NCI-H748 (cell line): ENCODE data around the gene BMPR1A.
"Not testable (repeated sequence)": the region's sequence is repeated elsewhere in the genome, so short reads cannot be mapped to it uniquely, and the experiment has no call there.

Experiments
- DNase-seq: peaks from one replicate; lab custom pipeline; 2025; ENCODE audit not compliant: unreplicated experiment; lab: John Stamatoyannopoulos, UW

BMPR1A gene

GRCh38 chr10:86871563-86872183, 115.3 kb downstream of the BMPR1A start:
- DNase-seq: no peak

DNA sequence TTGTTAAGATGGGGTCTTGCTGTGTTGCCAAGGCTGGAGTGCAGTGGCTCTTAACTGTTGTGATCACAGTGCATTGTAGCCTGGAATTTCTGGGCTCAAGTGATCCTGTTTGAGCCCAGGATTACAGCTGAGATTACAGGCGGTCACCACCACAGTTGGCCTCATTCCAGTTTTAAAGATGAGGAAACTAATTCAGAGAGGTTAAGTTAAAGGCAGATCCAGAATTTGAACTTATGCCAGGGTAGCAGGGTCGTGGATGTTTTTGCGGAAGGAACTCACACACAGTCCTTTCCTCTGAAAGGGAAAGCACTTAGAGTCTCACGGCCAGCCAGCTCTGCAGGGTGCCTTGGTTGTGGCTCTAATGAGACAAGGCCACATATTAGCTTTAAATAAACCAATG, 116.3 kb downstream of the BMPR1A start:
- no peak for DNase-seq

- no peak for DNase-seq
Observed at GRCh38 chr10:86876748-86877147, 120.3 kb downstream of the BMPR1A start.

GRCh38 chr10:86878983-86879713, 122.7 kb downstream of the BMPR1A start:
- no peak for DNase-seq

DNA sequence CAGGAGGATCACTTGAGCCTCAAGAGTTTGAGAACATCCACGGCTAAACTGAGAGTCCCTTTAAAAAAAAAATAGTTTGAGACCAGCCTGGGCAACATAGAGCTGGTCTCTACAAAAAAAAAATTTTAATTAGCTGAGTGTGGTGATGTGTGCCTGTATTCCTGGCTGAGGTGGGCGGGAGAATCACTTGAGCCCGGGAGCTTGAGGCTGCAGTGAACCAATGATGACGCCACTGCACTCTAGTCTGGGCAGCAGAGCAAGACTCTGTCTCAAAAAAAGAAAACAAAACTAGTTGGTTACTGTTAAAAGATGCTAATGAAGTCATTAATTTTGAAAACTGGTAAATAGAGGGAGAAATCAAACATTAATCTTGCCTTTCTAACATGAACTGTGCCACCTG, 124.6 kb downstream of the BMPR1A start:
- no peak for DNase-seq

DNA sequence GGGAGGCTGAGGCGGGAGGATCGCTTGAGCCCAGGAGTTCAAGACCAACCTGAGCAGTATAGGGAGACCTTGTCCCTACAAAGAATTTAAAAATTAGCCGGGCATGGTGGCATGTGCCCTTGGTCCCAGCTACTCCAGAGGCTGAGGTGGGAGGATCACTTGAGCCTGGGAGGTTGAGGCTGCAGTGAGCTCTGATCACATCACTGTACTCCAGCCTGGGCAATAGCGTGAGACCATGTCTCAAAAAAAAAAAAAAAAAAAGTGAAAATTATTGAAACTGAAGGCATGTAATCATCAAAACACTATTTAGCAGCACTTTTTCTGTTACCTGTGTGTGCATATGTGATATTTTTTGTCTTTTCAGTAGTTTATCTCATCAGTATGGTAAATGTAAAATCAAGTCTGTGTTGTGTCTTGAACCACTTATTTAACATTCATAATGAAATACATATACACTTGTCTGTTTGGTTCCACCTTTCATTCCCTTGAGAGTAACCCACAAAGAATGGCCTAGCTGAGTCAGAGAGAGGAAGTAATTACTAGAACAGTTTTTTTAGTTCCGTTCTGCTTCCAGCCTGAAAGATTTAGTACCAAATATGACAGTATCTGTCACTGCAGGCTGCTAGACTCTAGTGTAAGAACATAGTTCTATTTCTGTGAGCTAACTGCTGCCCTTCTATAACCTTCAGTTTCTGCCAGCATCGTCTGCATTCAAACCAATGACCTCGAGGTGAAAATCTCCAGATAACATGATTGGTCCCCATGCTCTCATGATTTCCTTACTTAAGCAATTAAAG, 132.4 kb downstream of the BMPR1A start:
- DNase-seq: no peak

GRCh38 chr10:86889997-86890396, 133.6 kb downstream of the BMPR1A start:
- no peak for DNase-seq

- no peak for DNase-seq
Observed at GRCh38 chr10:86898511-86898910, 142.1 kb downstream of the BMPR1A start.

DNA sequence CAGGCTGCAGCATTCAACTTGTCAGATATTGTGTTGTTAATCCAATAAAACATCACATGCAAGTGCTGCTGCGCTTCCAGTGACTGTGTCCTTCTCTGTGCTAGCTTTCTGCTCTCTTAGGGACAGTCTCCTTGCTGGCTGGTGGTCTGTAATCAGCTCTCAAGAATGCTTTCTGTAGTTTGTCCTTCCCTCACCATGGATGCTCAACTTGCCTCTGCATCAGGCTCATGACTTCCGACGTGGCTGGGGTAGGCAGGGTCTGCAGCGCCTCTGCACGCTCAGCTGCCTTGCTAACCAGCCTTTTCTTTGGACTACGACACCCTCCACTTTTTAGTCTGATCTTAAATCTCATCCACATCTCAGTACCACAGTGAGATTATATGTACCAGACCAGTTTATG, 142.7 kb downstream of the BMPR1A start:
- no peak for DNase-seq

GRCh38 chr10:86899670-86900276, 143.4 kb downstream of the BMPR1A start:
- DNase-seq: peak; percentile 38

DNA sequence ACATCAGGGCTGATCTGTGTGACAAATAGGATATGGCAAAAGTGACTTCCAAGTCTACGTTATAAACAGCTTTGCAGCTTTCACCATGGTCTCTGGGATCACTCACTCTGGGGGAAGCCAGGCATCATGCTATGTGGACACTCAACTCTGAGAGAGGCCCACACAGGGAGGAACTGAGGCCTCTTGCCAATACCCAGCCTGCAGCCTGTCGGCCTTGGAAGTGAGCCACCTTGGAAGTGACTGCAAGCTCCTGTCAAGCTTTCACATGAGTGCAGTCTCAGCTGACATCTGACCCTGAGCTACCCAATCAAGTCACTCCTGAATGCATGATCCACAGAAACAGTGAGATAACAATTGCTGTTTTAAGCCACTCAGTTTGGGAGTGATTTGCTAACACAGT, 144.5 kb downstream of the BMPR1A start:
- no peak for DNase-seq

GRCh38 chr10:86904600-86904999, 148.2 kb downstream of the BMPR1A start:
- no peak for DNase-seq

DNA sequence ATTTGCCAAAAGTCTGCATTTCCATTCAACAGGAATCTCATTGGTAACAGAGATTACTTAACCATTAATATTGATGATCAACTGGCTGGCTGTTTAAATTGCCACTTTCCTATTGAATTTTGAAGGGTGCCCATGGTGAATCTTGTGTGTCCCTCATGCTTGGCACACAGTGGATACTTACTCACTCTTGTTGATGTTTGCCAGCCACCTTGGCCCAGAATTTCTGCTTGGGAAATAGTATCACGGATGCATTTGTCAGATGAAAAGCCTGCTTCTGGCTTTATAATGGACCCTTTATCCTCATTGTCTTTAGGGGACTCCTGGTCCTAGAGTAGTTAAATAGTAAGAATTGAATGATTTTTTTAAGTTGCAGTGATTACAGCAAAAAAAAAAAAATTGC, 149.0 kb downstream of the BMPR1A start:
- no peak for DNase-seq

GRCh38 chr10:86914734-86915133, 158.3 kb downstream of the BMPR1A start:
- no peak for DNase-seq

DNA sequence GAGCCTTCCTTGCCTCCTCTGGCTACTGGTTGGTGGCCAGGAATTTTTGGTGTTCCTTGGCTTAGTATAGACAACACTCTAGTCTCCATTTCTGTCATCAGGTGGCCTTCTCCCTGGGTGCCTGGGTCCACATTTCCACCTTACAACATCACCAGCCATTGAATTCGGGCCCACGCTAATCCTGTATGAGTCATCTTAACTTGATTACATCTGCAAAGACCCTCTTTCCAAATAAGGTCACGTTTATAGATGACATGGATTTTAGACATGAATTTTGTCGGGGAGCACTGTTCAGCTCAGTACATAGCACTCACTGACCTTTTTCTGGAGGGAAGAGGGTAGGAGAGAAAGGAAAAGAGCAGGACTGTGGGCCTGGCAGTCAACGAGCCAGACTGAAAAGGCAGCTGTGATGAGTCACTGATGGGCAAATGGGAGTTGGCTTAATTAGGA, 161.6 kb downstream of the BMPR1A start:
- DNase-seq: no peak

- DNase-seq: no peak
Observed at GRCh38 chr10:86922553-86922961, 166.1 kb downstream of the BMPR1A start.

DNA sequence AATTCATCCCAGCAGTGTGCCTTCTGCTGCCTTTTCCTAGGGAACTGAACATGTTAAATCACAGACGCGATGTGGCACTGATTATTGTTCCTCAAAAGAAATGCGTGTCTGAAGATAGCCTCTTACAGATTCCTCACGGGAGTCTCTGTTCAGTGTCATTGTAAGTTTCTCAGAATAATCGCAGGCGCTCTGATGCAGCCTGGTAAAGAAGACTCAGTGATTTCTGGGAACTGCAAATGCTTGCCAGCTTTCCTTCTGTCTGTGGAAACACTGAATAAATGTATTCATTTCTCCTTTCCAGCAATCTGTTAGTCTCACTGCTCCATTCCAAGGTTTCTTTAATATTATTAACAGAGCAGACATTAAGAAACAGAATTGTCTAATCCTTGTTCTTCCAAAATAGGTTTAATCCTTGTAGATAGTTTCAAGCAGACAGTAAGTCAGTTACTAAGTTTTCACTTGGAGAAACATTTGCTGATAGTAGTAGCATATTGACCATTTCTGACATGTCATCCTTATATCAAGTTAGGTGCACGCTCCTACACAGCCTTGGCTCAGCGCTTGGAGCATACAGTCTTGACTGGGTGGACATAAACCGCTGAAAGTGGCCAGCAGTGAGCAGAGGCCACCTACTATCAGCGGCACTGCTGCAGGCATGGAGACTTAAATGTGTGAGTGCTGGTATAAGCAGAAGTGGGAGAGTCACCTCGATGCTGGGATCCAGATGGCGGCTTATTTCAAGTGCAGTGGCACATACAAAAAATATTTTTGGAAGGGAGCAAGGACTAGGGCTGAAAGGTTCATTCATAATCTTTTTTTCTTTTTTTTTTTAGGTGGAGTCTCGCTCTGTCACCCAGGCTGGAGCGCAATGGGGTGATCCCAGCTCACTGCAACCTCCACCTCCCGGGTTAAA, 173.3 kb downstream of the BMPR1A start:
- no peak for DNase-seq

DNA sequence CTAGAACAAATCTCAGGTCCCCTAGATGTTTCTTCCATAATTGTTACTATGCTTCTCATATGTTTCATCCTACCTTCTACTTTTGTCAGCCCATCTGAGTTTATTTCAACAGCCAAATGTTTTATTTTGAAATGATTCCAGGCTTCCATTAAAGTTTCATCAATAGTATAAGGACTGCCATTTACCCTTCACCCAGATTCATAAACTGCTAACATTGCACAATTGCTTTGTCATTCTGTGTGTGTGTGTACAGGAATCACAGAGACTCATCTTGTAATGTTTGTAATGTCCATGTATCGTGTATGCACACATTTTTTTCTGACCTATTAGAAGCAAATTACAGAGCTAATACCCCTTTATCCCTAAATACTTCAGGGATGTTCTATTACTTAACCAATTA, 175.5 kb downstream of the BMPR1A start:
- no peak for DNase-seq

GRCh38 chr10:86932674-86933073, 176.3 kb downstream of the BMPR1A start:
- DNase-seq: no peak

- not testable (repeated sequence) for DNase-seq
Observed at GRCh38 chr10:86934162-86934711, 177.8 kb downstream of the BMPR1A start.
